Testis (tissue), 2 donors: ENCODE measurements around the gene RNF44.

Experiments
- POLR2A ChIP-seq: fragments of 450-650 bp; IDR thresholded peaks from one replicate; pipeline ENCODE4 v1.6.1; 2017; ENCODE audit warnings: antibody characterized with exemption, mild to moderate bottlenecking, moderate library complexity
- TF ChIP-seq, protein P1 (sequence below), 3 experiments: fragments of 450-650 bp in 2 of 3; fragments of 200-600 bp in 1 of 3; sonication (generic) in 1 of 3; IDR thresholded peaks; one replicate each; pipeline ENCODE4 v1.5.1; 2016 to 2019; ENCODE audit warnings: antibody characterized with exemption in 3 of 3, mild to moderate bottlenecking in 2 of 3, moderate library complexity in 1 of 3

DNA sequence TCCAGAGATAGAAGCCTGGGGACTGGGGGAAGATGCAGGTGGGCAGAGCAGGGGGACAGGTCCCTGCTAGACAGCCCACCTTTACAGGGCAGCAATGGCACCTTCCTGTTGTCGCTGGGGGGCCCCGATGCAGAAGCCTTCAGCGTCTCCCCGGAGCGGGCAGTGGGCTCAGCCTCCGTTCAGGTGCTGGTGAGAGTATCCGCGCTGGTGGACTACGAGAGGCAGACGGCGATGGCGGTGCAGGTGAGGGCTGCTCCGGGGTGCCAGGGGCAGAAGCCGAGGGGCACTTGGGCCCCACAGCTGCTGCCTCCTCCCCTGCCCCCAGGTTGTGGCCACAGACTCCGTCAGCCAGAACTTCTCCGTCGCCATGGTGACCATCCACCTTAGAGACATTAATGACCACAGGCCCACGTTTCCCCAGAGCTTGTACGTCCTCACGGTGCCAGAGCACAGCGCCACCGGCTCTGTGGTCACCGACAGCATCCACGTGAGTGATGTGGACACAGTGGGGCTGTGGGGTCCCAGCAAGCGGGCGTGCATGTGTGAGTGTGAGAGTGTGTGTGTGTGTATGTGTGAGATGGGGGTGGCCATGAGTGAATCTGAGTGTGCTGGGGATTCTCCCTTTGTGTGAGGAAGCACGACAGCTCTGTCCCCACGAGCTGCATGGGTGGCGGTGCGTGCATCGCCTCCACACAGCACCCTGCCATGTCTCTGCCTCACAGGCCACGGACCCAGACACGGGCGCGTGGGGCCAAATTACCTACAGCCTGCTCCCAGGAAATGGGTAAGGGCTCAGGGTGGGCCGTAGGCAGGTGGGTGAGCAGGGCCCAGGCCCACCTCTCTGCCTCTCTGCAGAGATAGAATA, 40.3 kb upstream of the RNF44 start:
- TF ChIP-seq, protein P1, sequence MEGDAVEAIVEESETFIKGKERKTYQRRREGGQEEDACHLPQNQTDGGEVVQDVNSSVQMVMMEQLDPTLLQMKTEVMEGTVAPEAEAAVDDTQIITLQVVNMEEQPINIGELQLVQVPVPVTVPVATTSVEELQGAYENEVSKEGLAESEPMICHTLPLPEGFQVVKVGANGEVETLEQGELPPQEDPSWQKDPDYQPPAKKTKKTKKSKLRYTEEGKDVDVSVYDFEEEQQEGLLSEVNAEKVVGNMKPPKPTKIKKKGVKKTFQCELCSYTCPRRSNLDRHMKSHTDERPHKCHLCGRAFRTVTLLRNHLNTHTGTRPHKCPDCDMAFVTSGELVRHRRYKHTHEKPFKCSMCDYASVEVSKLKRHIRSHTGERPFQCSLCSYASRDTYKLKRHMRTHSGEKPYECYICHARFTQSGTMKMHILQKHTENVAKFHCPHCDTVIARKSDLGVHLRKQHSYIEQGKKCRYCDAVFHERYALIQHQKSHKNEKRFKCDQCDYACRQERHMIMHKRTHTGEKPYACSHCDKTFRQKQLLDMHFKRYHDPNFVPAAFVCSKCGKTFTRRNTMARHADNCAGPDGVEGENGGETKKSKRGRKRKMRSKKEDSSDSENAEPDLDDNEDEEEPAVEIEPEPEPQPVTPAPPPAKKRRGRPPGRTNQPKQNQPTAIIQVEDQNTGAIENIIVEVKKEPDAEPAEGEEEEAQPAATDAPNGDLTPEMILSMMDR (IDR thresholded peaks at IDR 0.05): no peak
- no peak for TF ChIP-seq POLR2A
